AG08396 (cell line): ENCODE data around the gene CATSPERB.
"Not testable (repeated sequence)": the region's sequence is repeated elsewhere in the genome, so short reads cannot be mapped to it uniquely, and the experiment has no call there.

Experiments
- DNase-seq: peaks from one replicate; pipeline ENCODE4 v3.0.0; 2012; ENCODE audit warnings: low spot score, mixed read lengths

The CATSPERB gene

DNA sequence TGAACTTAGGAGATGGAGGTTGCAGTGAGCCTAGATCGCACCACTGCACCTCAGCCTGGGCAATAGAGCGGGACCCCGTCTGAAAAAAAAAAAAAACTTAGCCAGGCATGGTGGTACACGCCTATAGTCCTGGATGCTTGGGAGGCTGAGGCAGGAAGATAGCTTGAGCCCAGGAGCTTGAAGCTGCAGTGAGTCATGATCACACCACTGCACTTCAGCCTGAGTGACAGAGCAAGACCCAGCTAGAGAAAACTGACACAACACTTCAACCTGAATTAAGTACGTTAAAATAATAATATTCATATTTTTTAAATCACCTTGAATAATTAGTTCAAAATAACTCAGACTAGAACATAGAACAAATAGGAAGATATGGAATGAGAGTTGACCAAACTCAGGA is 5.7 kb upstream of the CATSPERB start:
- DNase-seq = no peak

DNA sequence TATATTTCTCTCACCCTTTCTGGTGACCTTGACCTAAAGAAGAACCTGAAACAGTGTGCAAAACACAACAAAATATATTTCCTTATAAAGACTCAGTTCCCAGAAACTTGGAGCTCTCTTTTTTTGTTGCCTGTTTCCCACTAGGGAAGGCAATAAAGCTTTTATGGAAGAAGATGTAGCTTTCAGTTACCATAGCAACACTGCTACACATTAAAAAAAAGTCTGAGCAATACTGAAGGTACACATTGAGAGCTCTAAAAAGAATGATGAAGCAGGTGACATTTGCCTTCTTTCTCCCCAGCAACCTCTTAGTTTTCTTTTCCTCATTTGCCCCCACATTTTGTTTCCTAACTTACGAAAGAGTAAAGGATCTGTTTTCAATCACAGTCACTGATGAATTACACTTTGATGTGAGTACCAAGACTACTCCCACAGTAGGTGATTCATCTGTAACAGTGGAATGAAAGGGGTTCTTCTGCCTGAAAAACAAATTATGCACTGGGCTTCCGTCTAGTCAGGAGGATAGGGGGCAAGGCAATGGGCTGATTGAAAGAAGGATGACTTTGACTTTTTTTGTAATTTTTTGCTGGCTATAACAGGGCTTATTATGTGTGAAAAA is 1.1 kb upstream of the CATSPERB start:
- no peak for DNase-seq

- no peak for DNase-seq
These were observed 553 bp upstream of the CATSPERB start for GRCh38 chr14:91732439-91732838.

- DNase-seq = no peak
These were observed 868 bp downstream of the CATSPERB start for GRCh38 chr14:91731018-91731417.

DNA sequence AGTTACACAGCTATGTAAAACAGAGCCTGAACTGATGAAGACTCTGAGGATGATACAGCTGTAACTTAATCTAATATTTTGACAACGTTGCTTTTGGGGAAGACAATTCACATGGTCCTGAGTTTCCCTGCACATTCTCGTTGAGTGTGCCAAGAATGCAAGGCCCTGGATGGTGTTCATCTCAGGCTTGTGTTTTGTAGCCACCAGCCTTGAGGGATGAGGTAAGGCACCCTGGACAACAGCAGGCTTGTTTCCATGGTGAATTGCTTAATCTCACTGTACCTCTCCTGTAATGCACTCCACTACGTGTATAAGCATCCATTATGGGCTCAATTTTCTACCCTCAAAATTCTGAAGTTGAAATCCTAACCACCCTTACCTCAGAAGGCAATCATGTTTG is 2.1 kb downstream of the CATSPERB start:
- DNase-seq = peak; percentile 13

- DNase-seq = peak; percentile 11
These were observed 3.2 kb downstream of the CATSPERB start for GRCh38 chr14:91728616-91729183.

GRCh38 chr14:91727121-91727520 is 4.8 kb downstream of the CATSPERB start:
- DNase-seq = peak; percentile 28

DNA sequence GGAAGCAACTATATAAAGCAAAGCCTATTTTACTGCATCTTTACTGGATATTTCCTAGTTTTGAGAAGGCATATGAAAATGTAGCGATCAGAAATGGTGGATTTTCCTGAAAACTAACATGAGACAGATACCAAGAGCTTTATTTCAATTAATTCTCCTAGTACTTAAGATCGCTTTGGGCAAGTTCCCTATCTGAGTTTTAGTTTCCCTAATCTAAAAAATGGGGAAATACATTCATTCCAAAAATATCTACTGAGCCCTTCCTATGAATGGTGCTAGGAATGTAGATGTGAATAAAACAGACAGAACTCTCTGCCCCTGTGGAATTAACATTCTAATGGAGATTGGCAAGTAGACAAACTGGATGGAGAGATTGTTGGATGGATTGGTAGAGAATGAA is 8.4 kb downstream of the CATSPERB start:
- no peak for DNase-seq

GRCh38 chr14:91722386-91722785 is 9.5 kb downstream of the CATSPERB start:
- no peak for DNase-seq

DNA sequence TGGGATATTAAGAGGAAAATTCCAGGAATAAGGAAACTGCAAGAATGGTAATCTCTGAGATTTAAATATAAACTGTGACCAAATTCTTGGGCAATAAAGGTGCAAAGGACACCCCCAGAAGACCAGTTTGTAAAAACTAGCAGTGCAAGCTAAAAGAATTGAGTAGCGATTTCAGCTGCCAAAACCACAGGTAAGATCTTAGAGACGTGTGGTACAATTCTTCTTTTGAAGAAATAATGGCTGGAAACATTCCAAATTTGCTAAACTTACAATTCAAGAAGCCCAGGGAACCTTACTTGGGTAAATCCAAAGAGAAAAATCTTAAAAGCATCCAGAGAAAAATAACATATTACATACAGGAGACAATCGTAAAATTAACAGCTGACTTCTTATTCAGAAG is 12.0 kb downstream of the CATSPERB start:
- no peak for DNase-seq

DNA sequence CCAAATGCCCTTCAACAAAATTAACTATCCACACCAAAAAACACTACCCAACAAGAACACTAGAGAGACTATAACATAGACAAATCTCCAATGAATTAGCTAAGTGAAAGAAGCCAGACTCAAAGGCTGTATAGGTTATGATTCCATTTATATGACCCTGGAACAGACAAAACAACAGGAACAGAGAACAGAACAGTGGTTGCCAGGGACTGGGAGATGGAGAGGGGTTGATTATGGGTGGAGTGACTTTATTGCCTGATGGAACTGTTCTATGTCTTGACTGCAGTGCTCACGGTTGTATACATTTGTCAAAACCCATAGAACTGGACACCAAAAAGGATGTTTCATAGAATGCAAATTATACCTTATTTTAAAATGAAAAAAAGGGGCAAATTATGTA is 14.9 kb downstream of the CATSPERB start:
- DNase-seq = no peak

DNA sequence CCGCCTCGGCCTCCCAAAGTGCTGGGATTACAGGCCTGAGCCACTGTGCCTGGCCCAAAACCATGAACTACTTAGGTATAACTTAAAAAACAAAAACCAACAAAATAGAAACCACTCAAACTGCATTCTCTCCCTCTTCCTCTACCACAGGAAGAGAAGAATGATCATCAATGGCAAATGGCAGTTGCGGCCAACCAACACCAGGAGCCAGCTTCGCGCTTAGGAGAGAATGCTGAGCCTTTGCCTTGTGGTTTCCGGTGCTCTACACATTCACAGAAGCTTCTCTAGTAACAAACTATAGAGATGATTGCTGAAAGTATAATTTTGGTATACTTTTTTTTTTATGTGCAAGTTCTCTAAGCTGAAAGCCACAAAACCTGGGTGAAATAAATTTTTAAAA is 17.1 kb downstream of the CATSPERB start:
- no peak for DNase-seq

DNA sequence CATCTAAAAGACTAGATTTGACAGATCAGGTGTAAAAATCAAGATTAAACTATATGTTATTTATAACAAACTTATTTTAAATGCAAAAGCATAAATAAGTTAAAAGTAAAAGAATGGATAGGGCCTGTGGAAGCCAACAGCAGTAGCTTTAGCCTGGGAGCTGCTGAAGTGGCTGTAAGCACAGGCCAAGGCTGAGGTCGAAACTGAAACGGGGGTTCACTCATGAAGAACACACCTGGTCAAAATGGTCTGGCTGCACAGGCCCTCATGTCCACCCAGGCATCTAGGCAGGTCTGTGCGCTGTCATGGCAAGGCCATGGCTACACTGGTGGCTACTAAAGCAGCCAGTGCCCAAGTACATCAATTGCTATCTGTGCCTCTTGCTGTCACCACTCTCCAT is 23.1 kb downstream of the CATSPERB start:
- DNase-seq = no peak

GRCh38 chr14:91706996-91707395 is 24.9 kb downstream of the CATSPERB start:
- no peak for DNase-seq

GRCh38 chr14:91694643-91695042 is 37.2 kb downstream of the CATSPERB start:
- DNase-seq = no peak

DNA sequence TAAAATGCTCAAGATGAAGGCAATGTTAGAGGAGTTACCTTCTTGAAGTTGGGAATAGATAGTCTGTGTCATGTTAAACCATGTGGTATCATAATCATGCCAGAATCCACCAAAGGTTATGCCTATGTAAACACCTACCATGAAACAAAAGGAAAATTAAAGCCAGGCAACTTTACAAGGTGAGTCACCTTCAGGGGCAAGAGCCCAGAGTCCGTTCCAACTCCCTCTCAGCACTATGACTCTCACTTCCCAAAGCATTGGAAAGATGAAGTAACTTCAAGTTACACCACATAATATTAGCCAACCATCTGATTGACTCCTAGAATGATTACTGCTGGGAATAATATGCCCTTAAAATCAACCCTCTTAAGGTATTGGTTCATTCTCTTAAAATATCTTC is 38.5 kb downstream of the CATSPERB start:
- DNase-seq = peak; percentile 7

DNA sequence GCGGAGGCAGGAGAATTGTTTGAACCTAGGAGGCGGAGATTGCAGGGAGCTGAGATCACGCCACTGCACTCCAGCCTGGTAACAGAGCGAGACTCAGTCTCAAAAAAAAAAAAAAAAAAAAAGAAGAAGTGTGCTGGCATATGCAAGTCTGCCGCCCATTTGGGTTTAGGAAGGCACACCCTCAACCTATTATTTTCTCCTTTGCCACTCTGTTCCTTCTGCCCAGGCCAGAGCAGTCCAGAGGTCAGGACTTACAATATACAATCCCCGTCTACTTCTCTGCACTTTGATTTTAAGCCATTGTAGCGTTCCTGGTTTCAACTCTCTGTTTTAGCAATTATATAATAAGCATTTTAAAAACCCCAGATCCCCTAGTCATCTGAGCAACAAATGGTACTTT is 39.8 kb downstream of the CATSPERB start:
- no peak for DNase-seq

- no peak for DNase-seq
These were observed 42.3 kb downstream of the CATSPERB start for GRCh38 chr14:91689608-91690007.

DNA sequence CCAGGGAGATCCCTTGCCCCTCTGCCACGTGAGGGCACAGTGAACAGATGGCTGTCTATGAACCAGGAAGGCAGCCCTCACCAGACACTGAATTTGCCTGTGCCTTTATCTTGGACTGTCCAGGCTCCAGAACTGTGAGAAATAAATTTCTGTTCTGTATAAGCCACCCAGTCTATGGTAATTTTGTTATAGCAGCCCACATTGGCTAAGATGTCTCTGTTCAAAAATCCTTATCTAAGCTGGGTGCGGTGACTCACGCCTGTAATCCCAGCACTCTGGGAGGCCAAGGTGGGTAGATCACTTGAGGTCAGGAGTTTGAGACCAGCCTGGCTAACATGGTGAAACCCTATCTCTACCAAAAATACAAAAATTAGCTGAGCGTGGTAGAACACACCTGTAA is 44.5 kb downstream of the CATSPERB start:
- not testable (repeated sequence) for DNase-seq

DNA sequence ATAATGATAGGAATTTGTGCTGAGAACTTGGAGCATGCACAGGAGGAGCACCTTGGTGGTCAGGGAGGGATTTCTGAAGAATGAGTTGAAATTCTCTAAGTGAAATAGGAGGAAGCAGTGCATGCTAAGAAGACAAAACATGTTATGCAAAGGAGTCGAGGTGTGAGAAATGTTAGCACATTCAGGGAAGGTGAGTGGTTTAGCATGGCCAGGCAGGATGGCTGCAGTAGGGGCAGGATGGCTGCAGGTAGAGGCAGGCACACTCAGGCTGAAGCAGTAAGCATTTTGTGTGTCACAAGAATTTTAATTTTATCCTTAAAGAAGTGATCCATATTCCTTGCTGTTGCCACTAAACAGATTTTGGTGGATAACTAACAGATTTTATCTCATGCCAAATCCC is 46.3 kb downstream of the CATSPERB start:
- no peak for DNase-seq

DNA sequence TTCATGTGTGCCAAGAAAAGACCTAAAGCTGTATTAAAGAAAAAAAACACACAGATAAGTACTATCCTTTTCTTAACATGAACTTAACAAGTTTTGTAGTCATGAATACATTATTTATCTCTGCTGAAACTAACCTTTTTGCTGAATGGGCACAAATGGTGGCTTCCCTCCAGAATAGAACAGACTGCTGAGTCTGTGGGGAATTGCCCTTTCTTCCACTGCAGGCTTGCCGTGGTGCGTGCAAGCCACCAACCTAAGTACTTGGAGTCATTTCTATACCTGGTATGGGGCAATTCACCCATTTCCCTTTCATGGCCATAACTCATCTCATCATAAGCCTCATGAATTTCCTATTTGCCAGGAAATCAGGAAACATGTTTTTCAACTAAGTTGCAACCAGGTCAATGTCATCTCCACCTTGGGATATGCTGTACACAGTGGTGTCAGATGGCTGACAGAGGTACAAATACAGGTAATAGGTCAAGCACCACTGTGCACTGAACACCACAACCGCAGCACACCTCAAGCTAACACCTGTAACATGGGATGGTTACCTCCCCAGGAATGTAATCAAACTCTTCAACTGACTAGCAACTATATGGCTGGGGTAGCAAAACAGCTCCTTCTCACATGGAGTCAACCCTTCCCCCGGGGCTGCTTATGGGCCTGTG is 49.9 kb downstream of the CATSPERB start:
- DNase-seq = no peak

DNA sequence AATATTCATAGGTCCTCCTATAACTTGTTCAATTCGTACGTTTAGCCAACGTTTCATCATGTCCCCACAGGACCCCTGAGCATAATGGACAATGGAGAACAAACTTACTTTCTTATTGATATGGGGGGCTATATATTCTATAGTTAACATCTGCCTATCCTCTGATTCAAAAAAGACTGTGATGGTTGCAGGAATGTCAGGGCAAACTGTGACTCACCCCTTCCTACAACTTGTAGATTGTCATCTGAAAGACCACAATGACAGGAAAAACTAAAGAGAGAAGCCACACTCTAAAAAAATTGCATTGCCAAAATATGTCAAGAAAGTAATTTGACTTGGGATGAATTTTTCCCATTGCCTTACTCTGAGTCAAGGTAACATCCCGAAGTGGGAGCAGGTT is 50.8 kb downstream of the CATSPERB start:
- DNase-seq = no peak

- DNase-seq = no peak
These were observed 52.6 kb downstream of the CATSPERB start for GRCh38 chr14:91679273-91679672.

GRCh38 chr14:91677687-91678086 is 54.2 kb downstream of the CATSPERB start:
- DNase-seq = not testable (repeated sequence)
